Mesendoderm (in vitro differentiated cells): ENCODE data around the gene C10orf67.

ENCODE experiments used
- DNase-seq: peaks from one replicate; pipeline ENCODE4 v3.0.0; 2013
- H2AK5ac ChIP-seq: 2 replicates; pipeline ENCODE4 v1.6.1; 2013; ENCODE audit warnings: low read length, inconsistent platforms
- H2BK120ac ChIP-seq: 2 replicates; pipeline ENCODE4 v1.6.1; 2013; ENCODE audit warnings: low read depth, mild to moderate bottlenecking, low read length, moderate library complexity, mixed read lengths
- H2BK15ac ChIP-seq: replicated peaks from 2 replicates; pipeline ENCODE4 v1.6.1; 2013; ENCODE audit warnings: low read depth, mild to moderate bottlenecking, moderate library complexity
- H2BK5ac ChIP-seq: 2 replicates; pipeline ENCODE4 v1.6.1; 2013; ENCODE audit warnings: low read length, inconsistent platforms
- H3K18ac ChIP-seq: 2 replicates; pipeline ENCODE4 v1.6.1; 2013; ENCODE audit warnings: mild to moderate bottlenecking, low read length, mixed read lengths
- H3K23ac ChIP-seq: one replicate; pipeline ENCODE4 v1.6.1; 2013; ENCODE audit warnings: low read length
- H3K27ac ChIP-seq: 2 replicates; pipeline ENCODE4 v1.5.1; 2013; ENCODE audit warnings: low read depth, mild to moderate bottlenecking, inconsistent platforms, low read length, moderate library complexity
- H3K27me3 ChIP-seq: 2 replicates; pipeline ENCODE4 v1.6.1; 2013; ENCODE audit warnings: low read length, control low read depth, mild to moderate bottlenecking, inconsistent platforms; ENCODE audit not compliant: insufficient read depth, poor library complexity
- H3K36me3 ChIP-seq: 2 replicates; pipeline ENCODE4 v1.6.1; 2013; ENCODE audit warnings: low read length, inconsistent platforms; ENCODE audit not compliant: control insufficient read depth, insufficient read depth
- H3K4ac ChIP-seq: one replicate; pipeline ENCODE4 v1.6.1; 2013; ENCODE audit warnings: low read depth, mild to moderate bottlenecking, low read length, moderate library complexity
- H3K4me1 ChIP-seq: 2 replicates; pipeline ENCODE4 v1.6.1; 2013; ENCODE audit warnings: low read depth, low read length, inconsistent platforms; ENCODE audit not compliant: control insufficient read depth
- H3K4me2 ChIP-seq: 2 replicates; pipeline ENCODE4 v1.6.1; 2013; ENCODE audit warnings: low read length
- H3K4me3 ChIP-seq: 2 replicates; pipeline ENCODE4 v1.5.1; 2013; ENCODE audit warnings: mild to moderate bottlenecking, low read length
- H3K56ac ChIP-seq: one replicate; pipeline ENCODE4 v1.6.1; 2013; ENCODE audit warnings: low read length
- H3K79me1 ChIP-seq: 2 replicates; pipeline ENCODE4 v1.6.1; 2013; ENCODE audit warnings: low read length, inconsistent platforms
- H3K79me2 ChIP-seq: 2 replicates; pipeline ENCODE4 v1.6.1; 2013; ENCODE audit warnings: mild to moderate bottlenecking, low read length; ENCODE audit not compliant: control insufficient read depth, insufficient read depth
- H3K9ac ChIP-seq: 2 replicates; pipeline ENCODE4 v1.6.1; 2013; ENCODE audit warnings: low read length, inconsistent platforms
- H4K5ac ChIP-seq: one replicate; pipeline ENCODE4 v1.6.1; 2013; ENCODE audit warnings: low read length
- H4K8ac ChIP-seq: one replicate; pipeline ENCODE4 v1.6.1; 2013; ENCODE audit warnings: low read depth, mild to moderate bottlenecking, control low read depth, low read length, moderate library complexity
- WGBS: extraction: QIAGEN DNeasy Blood & Tissue Kit; methylation state at CpG from one replicate; pipeline ENCODE4 v1.1.7; 2013; ENCODE audit warnings: low lambda C conversion rate, missing lambda C conversion rate; ENCODE audit not compliant: insufficient coverage; ENCODE audit errors: extremely low coverage; 5-methylcytosine and 5-hydroxymethylcytosine counted together

Gene C10orf67

DNA sequence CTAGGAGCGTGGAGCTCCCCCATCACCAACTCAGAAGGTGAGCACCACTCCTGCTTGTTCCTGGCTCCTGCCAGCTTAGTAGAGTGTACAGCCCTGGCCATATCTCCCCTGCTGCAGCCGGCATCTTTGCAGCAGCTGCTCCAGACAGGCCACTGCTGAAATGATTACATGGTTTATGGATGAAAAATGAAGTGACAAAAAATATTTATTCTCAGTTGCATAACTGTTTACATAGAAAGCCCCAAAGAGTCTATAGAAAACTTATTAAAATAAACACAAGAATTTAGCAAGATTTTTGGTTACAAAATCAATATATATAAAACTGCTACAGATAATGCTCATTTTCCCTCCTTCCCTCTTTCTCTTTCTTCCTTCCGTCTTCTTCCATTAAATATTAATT is 27.2 kb downstream of the C10orf67 start:
- Histone ChIP-seq H3K4ac (no peak overlapping the region), H3K79me1 (no peaks in the 10 kb centered on the region), H3K23ac (no peak overlapping the region), H2BK120ac (no peak overlapping the region), H4K8ac (no peak overlapping the region), H3K27me3 (no peaks in the 10 kb centered on the region), H3K18ac (no peak overlapping the region), H2BK15ac (no peak overlapping the region), H3K56ac (no peak overlapping the region), H3K4me3 (no peak overlapping the region), H3K9ac (no peak overlapping the region), H3K4me2 (no peak overlapping the region), H3K27ac (no peak overlapping the region), H2BK5ac (no peak overlapping the region), H2AK5ac (no peak overlapping the region), H3K4me1 (no peaks in the 10 kb centered on the region), H3K36me3 (no peaks in the 10 kb centered on the region), H4K5ac (no peak overlapping the region), H3K79me2 (no peaks in the 10 kb centered on the region)
- WGBS, result 100% methylated on average over 1 of the region's 3 CpGs
- no peak for DNase-seq

DNA sequence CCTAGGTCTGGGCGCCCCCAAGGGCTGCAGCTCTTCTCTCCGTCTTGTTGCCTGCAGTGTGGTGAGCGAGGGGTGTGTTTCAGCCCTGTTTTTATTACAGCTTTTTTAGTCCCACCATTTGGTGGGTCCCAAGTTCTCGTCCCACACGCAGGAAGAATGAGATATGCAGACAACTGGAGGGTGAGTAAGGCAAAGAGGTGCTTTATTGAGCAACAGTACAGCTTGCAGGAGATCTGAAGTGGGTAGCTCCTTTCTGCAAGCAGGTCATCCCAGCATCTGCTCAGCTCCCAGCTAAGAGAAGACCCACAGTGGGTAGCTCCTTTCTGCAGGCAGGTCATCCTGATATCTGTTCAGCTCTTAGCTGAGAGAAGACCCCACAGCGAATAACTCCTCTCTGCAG is 28.2 kb downstream of the C10orf67 start:
- DNase-seq, result no peak
- Histone ChIP-seq H4K8ac (no peak overlapping the region), H3K79me1 (no peaks in the 10 kb centered on the region), H3K23ac (no peak overlapping the region), H2AK5ac (no peak overlapping the region), H4K5ac (no peak overlapping the region), H2BK120ac (no peak overlapping the region), H3K4ac (no peak overlapping the region), H3K27ac (no peak overlapping the region), H2BK15ac (no peak overlapping the region), H3K9ac (no peak overlapping the region), H3K79me2 (no peaks in the 10 kb centered on the region), H3K4me2 (no peak overlapping the region), H3K18ac (no peak overlapping the region), H3K27me3 (no peaks in the 10 kb centered on the region), H3K4me3 (no peak overlapping the region), H3K36me3 (no peaks in the 10 kb centered on the region), H2BK5ac (no peak overlapping the region), H3K56ac (no peak overlapping the region), H3K4me1 (no peaks in the 10 kb centered on the region)
- WGBS, result no CpG with 5 or more reads among the region's 6 CpGs

- Histone ChIP-seq H3K23ac (no peak overlapping the region), H3K4me1 (no peaks in the 10 kb centered on the region), H3K27ac (no peak overlapping the region), H2BK5ac (no peak overlapping the region), H3K4me2 (no peak overlapping the region), H2AK5ac (no peak overlapping the region), H4K8ac (no peak overlapping the region), H3K56ac (no peak overlapping the region), H3K4ac (no peak overlapping the region), H3K79me1 (no peaks in the 10 kb centered on the region), H3K4me3 (no peak overlapping the region), H3K79me2 (no peaks in the 10 kb centered on the region), H3K9ac (no peak overlapping the region), H3K36me3 (no peaks in the 10 kb centered on the region), H2BK15ac (no peak overlapping the region), H2BK120ac (no peak overlapping the region), H3K18ac (no peak overlapping the region), H3K27me3 (no peaks in the 10 kb centered on the region), H4K5ac (no peak overlapping the region)
- no CpG with 5 or more reads among the region's 3 CpGs for WGBS
- DNase-seq, result no peak
These were observed 28.6 kb downstream of the C10orf67 start for GRCh38 chr10:23315966-23316365.

GRCh38 chr10:23314835-23315239 is 29.8 kb downstream of the C10orf67 start:
- Histone ChIP-seq H4K5ac (no peak overlapping the region), H3K79me2 (no peaks in the 10 kb centered on the region), H3K79me1 (no peaks in the 10 kb centered on the region), H3K4me1 (no peaks in the 10 kb centered on the region), H2BK5ac (no peak overlapping the region), H4K8ac (no peak overlapping the region), H2BK15ac (no peak overlapping the region), H3K27me3 (no peaks in the 10 kb centered on the region), H3K4me2 (no peak overlapping the region), H3K4ac (no peak overlapping the region), H3K27ac (no peak overlapping the region), H3K18ac (no peak overlapping the region), H2BK120ac (no peak overlapping the region), H3K23ac (no peak overlapping the region), H3K56ac (no peak overlapping the region), H3K36me3 (no peaks in the 10 kb centered on the region), H3K9ac (no peak overlapping the region), H2AK5ac (no peak overlapping the region), H3K4me3 (no peak overlapping the region)
- peak; percentile 62 for DNase-seq
- no CpG with 5 or more reads among the region's 3 CpGs for whole genome bisulfite sequencing

DNA sequence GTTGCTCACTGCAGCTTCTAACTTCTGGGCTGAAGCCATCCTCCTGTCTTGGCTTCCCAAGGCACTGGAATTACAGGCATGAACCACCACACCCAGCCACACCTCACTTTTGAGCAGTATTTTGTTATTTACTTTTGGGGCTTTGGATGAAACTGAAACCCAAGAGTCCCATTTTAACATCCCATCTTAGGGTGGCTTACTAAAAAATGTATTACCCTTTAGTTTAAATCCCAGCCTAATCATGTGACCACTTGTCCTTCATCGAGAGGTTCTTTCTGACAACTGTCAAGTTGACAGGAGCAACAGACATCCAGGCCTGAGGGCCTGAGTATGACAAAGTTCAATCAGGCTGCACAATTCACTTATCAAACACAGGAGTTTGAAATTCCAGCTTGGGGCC is 33.6 kb downstream of the C10orf67 start:
- H4K8ac ChIP-seq, result no peak overlapping the region
- H3K79me1 ChIP-seq, result no peaks in the 10 kb centered on the region
- H3K79me2 ChIP-seq, result no peaks in the 10 kb centered on the region
- no peak overlapping the region for H3K56ac ChIP-seq
- no CpG with 5 or more reads among the region's 1 CpG for WGBS
- H3K4me1 ChIP-seq, result no peaks in the 10 kb centered on the region
- H3K18ac ChIP-seq, result no peak overlapping the region
- no peak overlapping the region for H3K4me2 ChIP-seq
- no peak overlapping the region for H2BK5ac ChIP-seq
- H2AK5ac ChIP-seq, result no peak overlapping the region
- H3K27ac ChIP-seq, result no peak overlapping the region
- no peaks in the 10 kb centered on the region for H3K36me3 ChIP-seq
- no peak overlapping the region for H3K9ac ChIP-seq
- H3K27me3 ChIP-seq, result no peaks in the 10 kb centered on the region
- H3K4ac ChIP-seq, result no peak overlapping the region
- DNase-seq, result no peak
- no peak overlapping the region for H2BK15ac ChIP-seq
- H3K4me3 ChIP-seq, result no peak overlapping the region
- no peak overlapping the region for H3K23ac ChIP-seq
- no peak overlapping the region for H2BK120ac ChIP-seq
- H4K5ac ChIP-seq, result no peak overlapping the region

DNA sequence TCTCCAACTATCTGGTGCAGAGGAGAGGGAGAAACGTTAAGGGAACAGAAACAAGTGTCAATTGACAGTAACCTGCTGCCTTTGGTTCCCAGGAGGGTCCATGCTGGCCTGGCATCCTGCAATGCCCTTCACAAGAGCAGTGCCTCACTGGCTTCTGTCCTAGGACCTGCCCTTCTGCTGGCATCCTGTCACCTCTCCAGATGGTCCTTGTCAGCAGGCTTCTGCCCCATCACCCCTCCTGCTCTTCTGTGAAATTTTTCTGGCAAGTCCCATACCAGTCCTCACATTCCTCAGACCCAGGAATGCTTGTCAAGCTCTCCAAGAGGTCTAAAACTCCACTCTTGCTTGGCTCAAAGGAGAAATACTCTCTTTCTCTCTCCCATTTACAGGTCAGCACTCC is 34.2 kb downstream of the C10orf67 start:
- Histone ChIP-seq H4K8ac (no peak overlapping the region), H3K4me3 (no peak overlapping the region), H3K9ac (no peak overlapping the region), H3K36me3 (no peaks in the 10 kb centered on the region), H3K56ac (no peak overlapping the region), H3K27ac (no peak overlapping the region), H3K79me1 (no peaks in the 10 kb centered on the region), H3K18ac (no peak overlapping the region), H2BK15ac (no peak overlapping the region), H3K27me3 (no peaks in the 10 kb centered on the region), H3K4me2 (no peak overlapping the region), H3K23ac (no peak overlapping the region), H2BK120ac (no peak overlapping the region), H3K79me2 (no peaks in the 10 kb centered on the region), H2BK5ac (no peak overlapping the region), H4K5ac (no peak overlapping the region), H3K4me1 (no peaks in the 10 kb centered on the region), H3K4ac (no peak overlapping the region), H2AK5ac (no peak overlapping the region)
- peak; percentile 39 for DNase-seq
- no CpG with 5 or more reads among the region's 1 CpG for WGBS
